HCT116 (cell line): Measurements from ENCODE around the gene IL25. TPM values are rescaled to one million over a fixed set of nuclear protein-coding genes. Genes with fewer than 3 reads are reported as not detected.

Source experiments
- ATAC-seq: fragments of 200-7000 bp; cut with Tn5 transposase; 2 replicates; pipeline ENCODE4 v1.9.1; 2020; ENCODE audit warnings: mild to moderate bottlenecking, moderate library complexity
- BruUV-seq: library from RNA; stranded (reverse); fragments of 400-500 nt; replicated peaks from 2 replicates; lab custom pipeline; 2021; lab: Mats Ljungman, UMichigan
- CTCF ChIA-PET: fragments of 300-600 bp; sonication (Branson Sonifier 250); formaldehyde crosslinking; loops from one replicate; lab custom pipeline; 2021; ENCODE audit warnings: antibody characterized with exemption; lab: Charles Lee
- POLR2A ChIA-PET: fragments of 300-600, 350-600 bp; sonication (Branson Sonifier 250); formaldehyde crosslinking; loops from one replicate; lab custom pipeline; 2021; ENCODE audit warnings: antibody characterized with exemption; lab: Charles Lee
- RAD21 ChIA-PET, 2 experiments: fragments of 300-600 bp; sonication (Branson Sonifier 250); formaldehyde crosslinking; loops; one replicate each; lab custom pipeline; 2023; ENCODE audit warnings: low total read pairs in 2 of 2; ENCODE audit not compliant: uncharacterized antibody in 2 of 2, unreplicated experiment in 2 of 2, low non-redundant PET in 1 of 2; lab: Charles Lee
- DNase-seq: peaks from one replicate; pipeline ENCODE4 v3.0.0-alpha.2; 2010; ENCODE audit warnings: low read depth, low spot score
- H2AFZ ChIP-seq: fragments of 200-600 bp; shearing (Covaris generic), sonication (generic); 2 replicates; pipeline ENCODE4 v1.6.1; 2017; ENCODE audit warnings: low read depth, mixed run types, mixed read lengths, antibody characterized with exemption, low read length; ENCODE audit not compliant: poor library complexity, severe bottlenecking
- H3K27ac ChIP-seq: 2 replicates; pipeline ENCODE4 v1.5.1; 2012; ENCODE audit warnings: low read depth, low read length
- H3K27me3 ChIP-seq: fragments of 200-600 bp; sonication (generic); 2 replicates; pipeline ENCODE4 v1.6.1; 2016; ENCODE audit warnings: mixed run types, low read length, mixed read lengths; ENCODE audit not compliant: insufficient read depth
- H3K36me3 ChIP-seq, 2 experiments: fragments of 200-500 bp in 1 of 2; fragments of 200-600 bp in 1 of 2; sonication (Bioruptor generic) in 1 of 2; sonication (generic) in 1 of 2; 2 replicates each; pipeline versions ENCODE4 v1.5.1 to v1.6.1; 2014 to 2016; ENCODE audit warnings: low read length in 2 of 2, inconsistent platforms in 1 of 2, mixed read lengths in 1 of 2, mixed run types in 1 of 2; ENCODE audit not compliant: insufficient read depth in 2 of 2, control insufficient read depth in 1 of 2
- H3K4me1 ChIP-seq, 2 experiments: fragments of 200-600 bp in 1 of 2; sonication (generic) in 1 of 2; 2 replicates each; pipeline versions ENCODE4 v1.5.1 to v1.6.1; 2012 to 2017; ENCODE audit warnings: low read length in 2 of 2, inconsistent platforms in 1 of 2, mild to moderate bottlenecking in 1 of 2, mixed read lengths in 1 of 2, mixed run types in 1 of 2, moderate library complexity in 1 of 2; ENCODE audit not compliant: insufficient read depth in 2 of 2, control insufficient read depth in 1 of 2
- H3K4me2 ChIP-seq: fragments of 200-600 bp; sonication (generic); 2 replicates; pipeline ENCODE4 v1.6.1; 2017; ENCODE audit warnings: mixed run types, low read length, mixed read lengths
- H3K4me3 ChIP-seq, 2 experiments: fragments of 200-600 bp in 1 of 2; sonication (generic) in 1 of 2; replicated peaks in 1 of 2; 2 replicates each; pipeline ENCODE4 v1.5.1; 2011 to 2016; ENCODE audit warnings: low read length in 2 of 2, control low read depth in 1 of 2, low read depth in 1 of 2, mild to moderate bottlenecking in 1 of 2, mixed read lengths in 1 of 2, mixed run types in 1 of 2
- H3K79me2 ChIP-seq: fragments of 200-600 bp; sonication (generic); 2 replicates; pipeline ENCODE4 v1.6.1; 2017; ENCODE audit warnings: mild to moderate bottlenecking, mixed run types, low read length, moderate library complexity, mixed read lengths; ENCODE audit not compliant: insufficient read depth
- H3K9ac ChIP-seq: fragments of 200-600 bp; sonication (generic); 2 replicates; pipeline ENCODE4 v1.6.1; 2016; ENCODE audit warnings: low read length, mixed read lengths
- H3K9me2 ChIP-seq: fragments of 200-600 bp; sonication (generic), shearing (Covaris generic); 2 replicates; pipeline ENCODE4 v1.6.1; 2017; ENCODE audit warnings: mixed run types, mild to moderate bottlenecking, moderate library complexity; ENCODE audit not compliant: insufficient read depth
- H3K9me3 ChIP-seq, 2 experiments: fragments of 200-500 bp in 1 of 2; fragments of 200-600 bp in 1 of 2; sonication (Bioruptor generic) in 1 of 2; sonication (generic) in 1 of 2; 2 replicates each; pipeline ENCODE4 v1.6.1; 2014 to 2017; ENCODE audit warnings: low read length in 2 of 2, mixed read lengths in 2 of 2, inconsistent platforms in 1 of 2, low read depth in 1 of 2, mild to moderate bottlenecking in 1 of 2, mixed run types in 1 of 2, moderate library complexity in 1 of 2; ENCODE audit not compliant: control insufficient read depth in 1 of 2, insufficient read depth in 1 of 2
- H4K20me1 ChIP-seq: fragments of 200-600 bp; sonication (generic), shearing (Covaris generic); 2 replicates; pipeline ENCODE4 v1.6.1; 2017; ENCODE audit warnings: mixed run types, mild to moderate bottlenecking, moderate library complexity; ENCODE audit not compliant: insufficient read depth
- CEBPB ChIP-seq: IDR thresholded peaks from 2 replicates; pipeline ENCODE4 v1.6.1; 2012; ENCODE audit warnings: low read depth
- ELF1 ChIP-seq: IDR thresholded peaks from 2 replicates; pipeline ENCODE4 v1.6.1; 2012; ENCODE audit warnings: low read depth, borderline replicate concordance
- EZH2 ChIP-seq: fragments of 200-600 bp; sonication (generic); IDR thresholded peaks from 2 replicates; pipeline ENCODE4 v1.6.1; 2017; ENCODE audit warnings: antibody characterized with exemption, mixed run types
- FOSL1 ChIP-seq: IDR thresholded peaks from 2 replicates; pipeline ENCODE4 v1.6.1; 2012; ENCODE audit warnings: low read depth
- MAX ChIP-seq: IDR thresholded peaks from 2 replicates; pipeline ENCODE4 v1.6.1; 2012
- SIN3A ChIP-seq: IDR thresholded peaks from 2 replicates; pipeline ENCODE4 v1.6.1; 2012; ENCODE audit warnings: low read depth
- TCF7L2 ChIP-seq: IDR thresholded peaks from 2 replicates; pipeline ENCODE4 v1.7.0; 2011; ENCODE audit warnings: borderline replicate concordance, inconsistent platforms; ENCODE audit not compliant: insufficient read depth, insufficient read length; ENCODE audit errors: extremely low read depth
- YY1 ChIP-seq: IDR thresholded peaks from 2 replicates; pipeline ENCODE4 v1.6.1; 2011; ENCODE audit warnings: low read length, low read depth, moderate library complexity, mild to moderate bottlenecking; ENCODE audit not compliant: insufficient replicate concordance; ENCODE audit errors: extremely low read depth
- ZNF274 ChIP-seq: fragments of 200-500 bp; sonication (Bioruptor generic); IDR thresholded peaks from 2 replicates; pipeline ENCODE4 v1.6.1; 2014; ENCODE audit warnings: mild to moderate bottlenecking, low read depth, low read length, inconsistent platforms
- intact Hi-C: fragments of 100-400 bp; cut with micrococcal nuclease; formaldehyde crosslinking; loops from 2 replicates; pipeline ENCODE4 v1.10.0; 2022
- total RNA-seq: library from RNA; stranded (reverse); gene quantifications from one replicate; pipeline ENCODE4 v1.2.1, GENCODE V29; 2021; ENCODE audit not compliant: unreplicated experiment

Gene IL25
- total RNA-seq, 1 experiment from 2014 or later: not detected

GRCh38 chr14:23409475-23409874 is 36.9 kb downstream of the IL25 start:
- CTCF ChIA-PET: no interaction called here
- ATAC-seq: no peak
- no peak for TF ChIP-seq ZNF274
- TF ChIP-seq, all 23 proteins: peak for 0
- no peaks in the 10 kb centered on the region for H3K4me1 ChIP-seq
- intact Hi-C loops: no loop called here
- H3K27me3 ChIP-seq: peaks cover 21% of the 10 kb centered on the region; the same call in 1 of the 2 replicates
- BruUV-seq: no TSS peak
- no peaks in the 10 kb centered on the region for H4K20me1 ChIP-seq
- no peaks in the 10 kb centered on the region for H3K9me2 ChIP-seq
- ChIA-PET POLR2A (no interaction called here), RAD21 (no interaction called here)
- no peak overlapping the region for H3K9ac ChIP-seq
- H3K79me2 ChIP-seq: no peaks in the 10 kb centered on the region
- DNase-seq: no peak
- no peak overlapping the region for H3K27ac ChIP-seq
- no peaks in the 10 kb centered on the region for H3K9me3 ChIP-seq
- no peak overlapping the region for H3K4me3 ChIP-seq
- no peak overlapping the region for H2AFZ ChIP-seq
- H3K4me2 ChIP-seq: no peak overlapping the region
- H3K36me3 ChIP-seq: no peaks in the 10 kb centered on the region

GRCh38 chr14:23409966-23410635 is 37.5 kb downstream of the IL25 start:
- no peak overlapping the region for H3K4me3 ChIP-seq
- ATAC-seq: no peak
- no TSS peak for BruUV-seq
- no peaks in the 10 kb centered on the region for H4K20me1 ChIP-seq
- H2AFZ ChIP-seq: no peak overlapping the region
- no peak overlapping the region for H3K27ac ChIP-seq
- ChIA-PET RAD21 (no interaction called here), CTCF (no interaction called here), POLR2A (no interaction called here)
- H3K9ac ChIP-seq: no peak overlapping the region
- H3K4me1 ChIP-seq: no peaks in the 10 kb centered on the region
- no peak for DNase-seq
- H3K9me2 ChIP-seq: no peaks in the 10 kb centered on the region
- TF ChIP-seq YY1 (no peak), FOSL1 (no peak), MAX (no peak), EZH2 (no peak), ELF1 (no peak), CEBPB (no peak), TCF7L2 (no peak), SIN3A (no peak)
- intact Hi-C loops: no loop called here
- no peaks in the 10 kb centered on the region for H3K9me3 ChIP-seq
- no peaks in the 10 kb centered on the region for H3K36me3 ChIP-seq
- H3K79me2 ChIP-seq: no peaks in the 10 kb centered on the region
- no peak overlapping the region for H3K4me2 ChIP-seq
- H3K27me3 ChIP-seq: peaks cover 16% of the 10 kb centered on the region; the same call in 1 of the 2 replicates
